ENCODE data around the gene ZNRF1.
"Not testable (repeated sequence)": the region's sequence is repeated elsewhere in the genome, so short reads cannot be mapped to it uniquely, and the experiment has no call there.

ZNRF1 gene

DNA sequence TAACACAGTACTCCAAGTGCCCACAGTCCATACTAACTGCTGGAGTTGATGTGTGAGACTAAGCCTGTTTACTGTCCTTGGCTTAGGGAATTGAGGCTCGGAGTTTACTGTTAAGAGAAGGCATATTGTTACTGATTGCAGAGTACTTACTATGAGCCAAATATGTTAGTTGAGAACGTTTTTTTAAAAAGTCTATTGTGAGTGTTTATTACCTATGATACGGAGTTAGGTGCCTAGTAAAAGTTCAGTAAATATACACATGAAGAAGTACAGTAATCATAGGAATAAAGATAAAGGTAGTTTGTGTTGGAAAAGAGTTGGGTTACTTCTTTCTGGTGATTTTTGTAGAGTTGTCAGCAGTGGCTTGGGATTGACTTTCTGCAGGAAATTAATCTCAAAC lies 25.4 kb downstream of the ZNRF1 start:
- peaks cover 6% of the 10 kb centered on the region; the same call in 1 of the 2 replicates for H3K36me3 ChIP-seq (ENCODE audit: low read depth)
- DNase-seq (ENCODE audit: low spot score) (no peak), ATAC-seq (ENCODE audit: low read depth) (no peak)
- H3K9me3 ChIP-seq (ENCODE audit: severe bottlenecking) = peaks cover 15% of the 10 kb centered on the region
- H3K27me3 ChIP-seq (ENCODE audit: insufficient read depth, poor library complexity, severe bottlenecking) = no peaks in the 10 kb centered on the region
- no peak for TF ChIP-seq CTCF (IDR thresholded peaks at IDR 0.05; ENCODE audit: poor library complexity, severe bottlenecking)
- peaks cover 14% of the 10 kb centered on the region for H3K4me1 ChIP-seq (ENCODE audit: insufficient read depth, poor library complexity, severe bottlenecking)
- H3K4me3 ChIP-seq (ENCODE audit: severe bottlenecking) = no peak overlapping the region
- no peak overlapping the region for H3K27ac ChIP-seq (ENCODE audit: poor library complexity, severe bottlenecking)

- Histone ChIP-seq H3K4me3 (ENCODE audit: severe bottlenecking) (no peak overlapping the region), H3K27me3 (ENCODE audit: insufficient read depth, poor library complexity, severe bottlenecking) (no peaks in the 10 kb centered on the region), H3K4me1 (ENCODE audit: insufficient read depth, poor library complexity, severe bottlenecking) (peaks cover 16% of the 10 kb centered on the region), H3K27ac (ENCODE audit: poor library complexity, severe bottlenecking) (no peak overlapping the region), H3K9me3 (ENCODE audit: severe bottlenecking) (peaks cover 15% of the 10 kb centered on the region), H3K36me3 (ENCODE audit: low read depth) (peaks cover 6% of the 10 kb centered on the region; the same call in 1 of the 2 replicates)
- ATAC-seq (ENCODE audit: low read depth) (no peak), DNase-seq (ENCODE audit: low spot score) (no peak)
- TF ChIP-seq CTCF (IDR thresholded peaks at IDR 0.05; ENCODE audit: poor library complexity, severe bottlenecking) = no peak
Measured at GRCh38 chr16:75024594-75024993, 25.8 kb downstream of the ZNRF1 start.

DNA sequence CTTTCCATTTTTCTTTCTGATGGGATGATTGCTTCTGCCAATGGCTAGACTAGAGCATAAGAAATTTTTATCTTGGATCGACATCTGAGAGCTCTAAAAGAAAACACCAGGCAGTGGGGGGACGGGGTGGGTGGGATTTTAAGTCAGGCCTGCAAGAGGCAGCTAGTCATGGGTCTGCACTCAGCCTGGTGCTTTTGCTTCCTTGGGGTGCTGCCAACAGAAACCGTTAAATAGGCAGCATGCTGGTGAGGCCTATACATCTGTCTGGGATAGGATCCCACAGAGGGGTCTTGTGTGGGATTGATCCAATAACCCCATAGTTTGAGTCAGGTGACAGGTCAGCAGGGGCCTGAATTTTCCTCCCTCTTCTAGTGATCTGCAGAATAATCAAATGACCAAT lies 26.9 kb downstream of the ZNRF1 start:
- peaks cover 25% of the 10 kb centered on the region for H3K4me1 ChIP-seq (ENCODE audit: insufficient read depth, poor library complexity, severe bottlenecking)
- ATAC-seq (ENCODE audit: low read depth) (no peak), DNase-seq (ENCODE audit: low spot score) (no peak)
- H3K27ac ChIP-seq (ENCODE audit: poor library complexity, severe bottlenecking) = peak overlapping the region; percentile 23
- peaks cover 6% of the 10 kb centered on the region; the same call in 1 of the 2 replicates for H3K36me3 ChIP-seq (ENCODE audit: low read depth)
- H3K4me3 ChIP-seq (ENCODE audit: severe bottlenecking) = no peak overlapping the region
- H3K27me3 ChIP-seq (ENCODE audit: insufficient read depth, poor library complexity, severe bottlenecking) = no peaks in the 10 kb centered on the region
- peaks cover 13% of the 10 kb centered on the region for H3K9me3 ChIP-seq (ENCODE audit: severe bottlenecking)
- no peak for TF ChIP-seq CTCF (IDR thresholded peaks at IDR 0.05; ENCODE audit: poor library complexity, severe bottlenecking)

GRCh38 chr16:75026239-75026891 lies 27.5 kb downstream of the ZNRF1 start:
- ATAC-seq (ENCODE audit: low read depth) = peak; percentile 63; the same call in 2 of the 3 replicates
- Histone ChIP-seq H3K27ac (ENCODE audit: poor library complexity, severe bottlenecking) (peak overlapping the region; percentile 23), H3K4me1 (ENCODE audit: insufficient read depth, poor library complexity, severe bottlenecking) (peaks cover 25% of the 10 kb centered on the region)
- not testable (repeated sequence) for H3K9me3 ChIP-seq (ENCODE audit: severe bottlenecking); H3K36me3 ChIP-seq (ENCODE audit: low read depth); H3K27me3 ChIP-seq (ENCODE audit: insufficient read depth, poor library complexity, severe bottlenecking); H3K4me3 ChIP-seq (ENCODE audit: severe bottlenecking); DNase-seq (ENCODE audit: low spot score)

DNA sequence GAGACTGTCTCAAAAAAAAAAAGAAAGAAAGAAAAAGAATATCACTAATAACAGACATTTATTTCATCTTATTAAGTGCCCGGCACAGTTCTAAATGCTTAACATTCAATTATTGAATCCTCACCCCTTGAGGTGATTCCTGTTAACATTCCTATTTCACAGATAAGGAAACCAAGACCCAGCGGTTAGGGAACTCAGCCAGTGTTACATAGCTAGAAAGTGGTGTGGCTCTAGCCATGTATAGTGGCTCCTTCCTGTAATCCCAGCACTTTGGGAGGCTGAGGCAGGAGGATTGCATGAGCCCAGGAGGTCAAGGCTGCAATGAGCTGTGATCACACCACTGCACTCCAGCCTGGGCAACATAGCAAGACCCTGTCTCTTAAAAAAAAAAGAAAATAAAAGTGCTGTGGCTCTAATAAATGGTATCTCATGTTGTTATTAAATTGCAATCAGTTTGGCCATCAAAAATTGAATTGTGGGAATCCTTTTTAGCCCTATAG lies 28.1 kb downstream of the ZNRF1 start:
- TF ChIP-seq CTCF (IDR thresholded peaks at IDR 0.05; ENCODE audit: poor library complexity, severe bottlenecking) = no peak
- peaks cover 2% of the 10 kb centered on the region for H3K9me3 ChIP-seq (ENCODE audit: severe bottlenecking)
- peaks cover 25% of the 10 kb centered on the region for H3K4me1 ChIP-seq (ENCODE audit: insufficient read depth, poor library complexity, severe bottlenecking)
- DNase-seq (ENCODE audit: low spot score) = no peak
- H3K27ac ChIP-seq (ENCODE audit: poor library complexity, severe bottlenecking) = peak overlapping the region; percentile 23
- H3K27me3 ChIP-seq (ENCODE audit: insufficient read depth, poor library complexity, severe bottlenecking) = no peaks in the 10 kb centered on the region
- H3K4me3 ChIP-seq (ENCODE audit: severe bottlenecking) = no peak overlapping the region
- no peaks in the 10 kb centered on the region for H3K36me3 ChIP-seq (ENCODE audit: low read depth)
- ATAC-seq (ENCODE audit: low read depth) = no peak

Data from RWPE2 (cell line).